OCI-M2 (cell line): ENCODE measurements around the gene SERPINE1.
"Not testable (repeated sequence)": the region's sequence is repeated elsewhere in the genome, so short reads cannot be mapped to it uniquely, and the experiment has no call there.

Source experiments
- DNase-seq: peaks from one replicate; lab custom pipeline; 2025; ENCODE audit not compliant: unreplicated experiment; lab: John Stamatoyannopoulos, UW

Gene SERPINE1

DNA sequence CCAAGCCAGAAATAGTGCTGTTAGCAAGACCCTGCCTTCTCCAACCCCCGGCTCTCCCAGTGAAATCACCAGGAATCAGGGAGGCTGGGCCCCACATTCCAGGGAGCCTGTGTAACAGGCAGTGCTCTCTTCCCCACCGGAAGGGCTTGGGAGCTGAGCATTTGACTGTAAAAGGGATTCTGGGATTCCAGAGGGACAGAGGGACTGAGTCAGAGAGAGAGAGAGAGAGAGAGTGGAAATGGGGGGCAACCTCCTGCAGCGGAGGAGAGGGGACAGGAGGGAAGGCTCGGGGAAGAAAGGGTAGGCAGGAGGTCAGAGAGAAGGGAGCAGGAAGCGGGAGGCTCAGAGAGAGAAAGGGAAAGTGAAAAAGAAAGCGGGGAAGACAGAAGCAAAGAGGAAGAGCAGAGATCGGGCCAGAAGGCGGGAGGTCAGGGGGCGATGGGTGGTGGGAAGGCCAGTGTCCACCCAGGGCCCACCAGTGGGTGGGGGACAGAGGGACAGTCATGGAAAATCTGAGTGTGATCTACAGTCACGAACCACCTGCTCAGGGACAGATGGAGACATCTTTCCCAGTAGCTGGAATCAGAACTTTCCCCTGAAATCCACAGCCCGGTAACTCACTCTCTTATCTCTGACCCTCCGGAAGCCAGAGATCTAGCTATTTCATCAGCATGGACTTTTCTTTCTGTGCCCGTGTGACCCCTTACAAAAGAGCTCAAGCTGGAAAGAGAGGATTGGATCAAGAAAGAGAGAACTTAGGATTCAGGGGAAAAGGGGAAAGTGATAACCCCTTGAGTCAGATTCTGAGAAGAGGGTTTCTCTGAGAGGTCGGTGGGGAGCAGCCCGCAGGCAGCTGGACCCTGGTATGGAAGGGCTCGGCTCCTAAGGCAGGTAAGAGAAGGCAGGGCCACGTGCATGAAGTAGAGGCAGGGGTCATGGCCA is 4.6 kb upstream of the SERPINE1 start:
- no peak for DNase-seq

DNA sequence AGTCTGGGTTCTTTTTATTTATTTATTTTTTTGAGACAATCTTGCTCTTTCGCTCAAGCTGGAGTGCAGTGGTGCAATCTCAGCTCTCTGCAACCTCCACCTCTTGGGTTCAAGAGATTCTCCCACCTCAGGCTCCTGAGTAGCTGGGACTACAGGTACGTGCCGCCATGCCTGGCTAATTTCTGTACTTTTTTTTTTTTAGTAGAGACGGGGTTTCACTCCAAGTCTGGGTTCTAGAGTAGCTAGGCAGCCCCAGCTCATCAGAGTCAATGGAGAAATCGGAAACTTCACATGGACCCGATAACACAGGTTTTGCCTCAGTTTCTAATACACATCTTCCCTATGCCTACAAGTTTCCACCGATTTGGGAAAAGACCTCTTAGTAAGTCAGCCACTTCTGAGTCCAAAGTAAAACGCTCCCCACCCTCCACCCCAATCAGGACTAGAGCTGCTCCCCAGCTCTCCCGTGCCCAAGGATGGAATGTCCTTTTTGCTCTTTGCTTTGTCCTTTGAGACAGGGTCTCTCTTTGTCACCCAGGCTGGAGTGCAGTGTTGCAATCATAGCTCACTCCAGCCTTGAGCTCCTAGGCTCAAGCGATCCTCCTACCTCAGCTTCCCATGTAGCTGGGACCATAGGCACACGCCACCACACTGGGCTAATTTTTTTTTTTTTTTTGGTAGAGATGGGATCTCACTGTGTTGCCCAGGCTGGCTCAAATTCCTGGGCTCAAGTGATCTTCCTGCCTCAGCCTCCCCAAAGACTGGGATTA is 3.8 kb upstream of the SERPINE1 start:
- no peak for DNase-seq

DNA sequence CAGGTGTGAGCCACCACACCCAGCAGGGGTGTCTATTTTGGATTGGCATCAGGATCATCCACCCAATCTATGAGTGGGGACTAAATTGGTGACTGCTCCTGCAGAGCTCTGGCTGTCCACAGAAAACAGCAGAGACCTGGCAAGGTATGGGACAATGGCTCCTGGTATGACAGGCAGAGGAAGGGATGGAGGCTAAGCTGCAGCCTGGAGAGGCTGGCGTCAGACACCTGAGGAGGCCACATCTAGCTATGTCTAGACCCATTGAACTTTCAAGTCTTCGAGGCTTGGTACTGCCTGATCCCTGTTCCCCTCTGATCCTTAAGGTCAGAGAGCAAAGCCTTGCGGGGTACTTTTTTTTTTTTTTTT is 3.2 kb upstream of the SERPINE1 start:
- DNase-seq, result no peak

DNA sequence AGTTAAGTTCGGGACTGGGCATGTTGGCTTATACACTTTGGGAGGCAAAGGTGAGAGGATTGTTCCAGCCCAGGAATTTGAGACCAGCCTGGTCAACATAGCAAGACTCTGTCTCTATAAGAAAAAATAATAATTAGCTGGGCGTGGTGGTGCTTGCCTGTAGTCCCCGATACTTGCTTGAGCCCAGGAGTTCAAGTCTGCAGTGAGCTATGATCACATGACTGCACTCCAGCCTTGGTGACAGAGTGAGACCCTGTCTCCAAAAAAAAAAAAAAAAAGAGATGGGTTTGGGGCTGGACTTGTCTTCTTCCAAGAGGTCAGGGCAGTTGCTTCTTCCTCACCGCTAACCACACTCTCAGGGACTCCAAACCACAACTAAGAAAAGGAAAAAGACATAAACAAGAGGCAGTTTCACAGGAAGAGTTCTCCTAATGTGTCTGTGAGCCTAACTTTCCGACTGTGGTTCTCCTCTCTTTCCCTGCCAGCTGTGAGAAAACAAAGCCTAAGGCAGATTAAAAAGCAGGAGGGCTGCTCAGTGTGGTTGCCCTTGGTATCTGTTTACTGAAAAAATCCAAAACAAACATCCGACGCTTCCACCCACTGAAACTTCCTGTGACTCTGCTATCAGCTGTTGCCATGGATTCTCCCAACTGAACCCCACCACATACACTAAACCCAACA is 2.4 kb upstream of the SERPINE1 start:
- DNase-seq, result no peak

DNA sequence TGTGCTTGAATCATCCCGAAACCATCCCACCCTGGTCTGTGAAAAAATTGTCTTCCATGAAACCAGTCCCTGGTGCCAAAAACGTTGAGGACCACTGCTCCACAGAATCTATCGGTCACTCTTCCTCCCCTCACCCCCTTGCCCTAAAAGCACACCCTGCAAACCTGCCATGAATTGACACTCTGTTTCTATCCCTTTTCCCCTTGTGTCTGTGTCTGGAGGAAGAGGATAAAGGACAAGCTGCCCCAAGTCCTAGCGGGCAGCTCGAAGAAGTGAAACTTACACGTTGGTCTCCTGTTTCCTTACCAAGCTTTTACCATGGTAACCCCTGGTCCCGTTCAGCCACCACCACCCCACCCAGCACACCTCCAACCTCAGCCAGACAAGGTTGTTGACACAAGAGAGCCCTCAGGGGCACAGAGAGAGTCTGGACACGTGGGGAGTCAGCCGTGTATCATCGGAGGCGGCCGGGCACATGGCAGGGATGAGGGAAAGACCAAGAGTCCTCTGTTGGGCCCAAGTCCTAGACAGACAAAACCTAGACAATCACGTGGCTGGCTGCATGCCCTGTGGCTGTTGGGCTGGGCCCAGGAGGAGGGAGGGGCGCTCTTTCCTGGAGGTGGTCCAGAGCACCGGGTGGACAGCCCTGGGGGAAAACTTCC is 784 bp upstream of the SERPINE1 start:
- no peak for DNase-seq

DNA sequence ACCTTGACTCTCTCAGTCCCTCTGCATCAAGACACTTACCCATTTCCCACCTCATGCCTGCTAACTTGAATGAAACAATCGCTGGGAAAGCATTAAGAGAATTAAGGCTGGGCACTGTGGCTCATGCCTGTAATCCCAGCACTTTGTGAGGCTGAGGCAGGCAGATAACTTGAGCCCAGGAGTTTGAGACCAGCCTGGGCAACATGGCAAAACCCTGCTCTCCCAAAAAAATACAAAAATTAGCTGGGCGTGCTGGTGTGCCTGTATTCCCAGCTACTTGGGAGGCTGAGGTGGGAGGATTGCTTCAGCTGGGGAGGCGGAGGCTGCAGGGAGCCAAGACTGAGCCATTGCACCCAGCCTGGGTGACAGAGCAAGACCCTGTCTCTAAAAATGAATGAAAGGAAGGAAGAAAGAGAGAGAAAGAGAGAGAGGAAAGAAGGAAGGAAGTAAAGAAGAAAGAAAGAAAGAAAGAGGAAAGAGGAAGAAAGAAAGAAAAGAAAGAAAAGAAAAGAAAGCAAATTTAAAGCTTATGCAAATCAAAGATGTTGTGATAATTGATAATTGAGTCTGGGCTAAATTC is 646 bp downstream of the SERPINE1 start:
- no peak for DNase-seq

DNA sequence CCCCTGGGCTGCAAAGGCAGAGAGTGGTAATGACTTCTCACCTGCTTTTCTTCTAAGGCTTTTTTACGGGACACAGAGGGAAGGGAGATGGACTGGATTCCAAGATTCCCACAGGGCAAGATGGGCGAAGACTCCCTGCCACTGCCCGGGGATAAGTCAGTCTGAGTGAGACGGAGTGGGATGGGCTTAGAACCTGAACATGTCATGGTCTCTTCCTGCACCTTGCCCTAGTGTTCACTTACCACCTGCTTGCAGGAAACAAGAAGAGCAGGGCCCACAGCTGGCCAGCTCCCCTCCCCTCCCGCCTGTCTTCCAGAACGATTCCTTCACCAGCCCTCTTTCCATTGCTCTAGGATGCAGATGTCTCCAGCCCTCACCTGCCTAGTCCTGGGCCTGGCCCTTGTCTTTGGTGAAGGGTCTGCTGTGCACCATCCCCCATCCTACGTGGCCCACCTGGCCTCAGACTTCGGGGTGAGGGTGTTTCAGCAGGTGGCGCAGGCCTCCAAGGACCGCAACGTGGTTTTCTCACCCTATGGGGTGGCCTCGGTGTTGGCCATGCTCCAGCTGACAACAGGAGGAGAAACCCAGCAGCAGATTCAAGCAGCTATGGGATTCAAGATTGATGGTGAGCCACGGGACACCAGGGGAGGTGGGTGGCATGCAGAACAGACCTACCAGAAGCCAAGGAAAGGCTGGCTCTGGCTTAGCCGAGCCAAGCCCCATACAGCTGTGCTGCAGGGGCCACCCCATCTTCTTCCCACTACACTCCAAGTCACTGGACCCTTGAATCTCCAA is 1.3 kb downstream of the SERPINE1 start:
- no peak for DNase-seq

DNA sequence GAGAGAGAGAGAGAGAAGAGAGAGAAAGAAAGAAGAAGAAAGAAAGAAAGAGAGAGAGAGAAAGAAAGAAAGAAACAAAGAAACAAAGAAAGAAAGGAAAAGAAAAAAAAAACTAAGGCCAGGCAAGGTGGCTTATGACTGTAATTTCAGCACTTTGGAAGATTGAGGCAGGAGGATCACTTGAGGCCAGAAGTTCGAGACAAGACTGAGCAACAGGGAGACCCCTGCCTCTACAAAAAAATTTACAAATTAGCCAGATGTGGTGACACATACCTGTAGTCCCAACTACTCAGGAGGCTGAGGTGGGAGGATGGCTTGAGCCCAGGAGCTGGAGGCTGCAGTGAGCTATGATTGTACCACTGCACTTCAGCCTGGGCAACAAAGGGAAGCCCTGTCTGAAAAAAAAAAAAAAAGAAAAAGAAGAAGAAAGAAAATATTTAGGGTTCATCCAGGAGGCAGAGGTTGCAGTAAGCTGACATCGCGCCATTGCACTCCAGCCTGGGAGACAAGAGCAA is 2.8 kb downstream of the SERPINE1 start:
- no peak for DNase-seq

DNA sequence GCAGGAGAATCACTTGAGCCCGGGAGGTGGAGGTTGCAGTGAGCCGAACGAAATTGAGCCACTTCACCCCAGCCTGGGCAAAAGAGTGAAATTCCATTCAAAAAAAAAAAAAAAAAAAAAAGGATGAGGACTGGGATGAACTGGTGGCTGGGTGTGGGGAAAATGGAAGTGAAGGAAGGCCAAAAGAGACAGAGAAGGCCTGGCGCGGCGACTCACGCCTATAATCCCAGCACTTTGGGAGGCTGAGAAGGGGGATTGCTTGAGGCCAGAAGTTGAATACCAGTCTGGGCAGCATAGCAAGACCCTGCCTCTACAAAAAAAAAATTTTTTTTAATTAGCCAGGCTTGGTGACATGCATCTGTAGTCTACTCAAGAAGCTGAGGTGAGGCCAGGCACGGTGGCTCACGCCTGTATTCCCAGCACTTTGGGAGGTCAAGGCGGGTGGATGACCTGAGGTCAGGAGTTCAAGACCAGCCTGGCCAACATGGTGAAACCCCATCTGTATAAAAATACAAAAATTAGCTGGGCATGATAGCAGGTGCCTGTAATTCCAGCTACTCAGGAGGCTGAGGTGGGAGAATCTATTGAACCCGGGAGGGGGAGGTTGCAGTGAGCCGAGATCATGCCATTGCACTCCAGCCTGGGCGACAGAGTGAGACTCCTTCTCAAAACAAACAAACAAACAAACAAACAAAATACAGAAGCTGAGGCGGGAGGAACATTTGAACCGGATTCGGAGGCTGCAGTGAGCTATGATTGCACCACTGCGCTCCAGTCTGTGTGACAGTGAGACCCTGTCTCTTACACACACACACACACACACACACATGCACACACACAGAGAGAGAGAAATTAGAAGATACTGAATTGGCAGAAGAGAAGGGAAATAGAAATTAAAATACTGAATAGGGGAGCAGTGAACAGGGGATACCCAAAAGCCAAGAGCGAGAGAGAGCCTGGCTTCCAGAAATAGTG is 6.0 kb downstream of the SERPINE1 start:
- not testable (repeated sequence) for DNase-seq

DNA sequence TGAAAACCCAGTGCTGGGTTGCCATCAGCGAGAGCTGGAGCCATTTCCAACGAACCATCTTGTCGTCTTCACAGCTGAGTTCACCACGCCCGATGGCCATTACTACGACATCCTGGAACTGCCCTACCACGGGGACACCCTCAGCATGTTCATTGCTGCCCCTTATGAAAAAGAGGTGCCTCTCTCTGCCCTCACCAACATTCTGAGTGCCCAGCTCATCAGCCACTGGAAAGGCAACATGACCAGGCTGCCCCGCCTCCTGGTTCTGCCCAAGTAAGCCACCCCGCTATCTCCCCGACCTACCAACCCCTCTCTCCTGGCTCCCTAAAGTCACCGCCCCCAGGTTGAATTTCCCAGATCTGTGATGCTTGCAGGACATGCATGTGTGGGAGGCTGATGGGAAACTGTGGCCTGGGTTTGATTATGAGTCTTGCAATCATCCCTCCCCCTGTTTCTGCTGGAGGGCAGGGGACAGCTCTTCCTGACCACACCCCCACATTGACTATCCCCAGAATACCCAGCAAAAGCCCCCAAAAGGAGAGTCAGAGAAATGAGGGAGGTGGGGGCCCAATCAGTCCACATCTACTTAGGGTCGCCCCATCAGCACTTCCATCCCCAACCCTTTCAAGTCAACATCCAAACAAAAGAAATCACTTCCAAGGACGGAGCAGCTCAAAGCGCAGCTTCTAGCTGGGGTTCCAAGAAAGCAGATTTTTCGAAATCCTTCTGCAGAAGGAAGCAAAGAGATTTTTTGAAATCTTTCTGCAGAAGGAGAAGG is 6.9 kb downstream of the SERPINE1 start:
- DNase-seq, result no peak

DNA sequence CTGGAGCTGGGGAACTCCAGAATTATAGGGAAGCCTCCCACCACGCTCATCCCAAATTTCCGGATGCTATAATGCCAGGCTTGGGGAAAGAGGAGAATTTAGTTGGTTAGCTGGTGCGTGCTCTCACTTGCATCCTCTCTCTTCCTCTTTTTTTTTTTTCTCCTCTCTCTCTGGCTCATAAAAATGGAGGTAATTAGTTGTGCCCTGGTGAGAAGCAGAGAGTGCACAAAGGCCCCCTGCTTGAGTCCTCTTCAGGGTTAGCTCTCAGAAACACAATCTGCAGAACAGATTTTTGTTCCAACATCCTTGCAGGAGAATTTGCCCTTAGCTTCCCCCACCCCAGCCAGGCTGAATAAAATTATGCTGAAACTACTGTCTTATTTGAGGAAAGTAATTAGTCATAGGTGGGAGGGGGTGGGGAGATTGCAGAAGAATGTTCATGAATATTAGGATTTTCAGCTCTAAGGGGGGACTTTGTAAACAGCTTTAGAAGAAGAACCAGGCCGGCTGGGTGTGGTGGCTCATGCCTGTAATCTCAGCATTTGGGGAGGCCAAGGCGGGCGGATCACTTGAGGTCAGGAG is 7.6 kb downstream of the SERPINE1 start:
- no peak for DNase-seq

DNA sequence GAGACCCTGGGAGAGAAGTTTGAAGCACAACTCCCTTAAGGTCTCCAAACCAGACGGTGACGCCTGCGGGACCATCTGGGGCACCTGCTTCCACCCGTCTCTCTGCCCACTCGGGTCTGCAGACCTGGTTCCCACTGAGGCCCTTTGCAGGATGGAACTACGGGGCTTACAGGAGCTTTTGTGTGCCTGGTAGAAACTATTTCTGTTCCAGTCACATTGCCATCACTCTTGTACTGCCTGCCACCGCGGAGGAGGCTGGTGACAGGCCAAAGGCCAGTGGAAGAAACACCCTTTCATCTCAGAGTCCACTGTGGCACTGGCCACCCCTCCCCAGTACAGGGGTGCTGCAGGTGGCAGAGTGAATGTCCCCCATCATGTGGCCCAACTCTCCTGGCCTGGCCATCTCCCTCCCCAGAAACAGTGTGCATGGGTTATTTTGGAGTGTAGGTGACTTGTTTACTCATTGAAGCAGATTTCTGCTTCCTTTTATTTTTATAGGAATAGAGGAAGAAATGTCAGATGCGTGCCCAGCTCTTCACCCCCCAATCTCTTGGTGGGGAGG is 10.8 kb downstream of the SERPINE1 start:
- no peak for DNase-seq

DNA sequence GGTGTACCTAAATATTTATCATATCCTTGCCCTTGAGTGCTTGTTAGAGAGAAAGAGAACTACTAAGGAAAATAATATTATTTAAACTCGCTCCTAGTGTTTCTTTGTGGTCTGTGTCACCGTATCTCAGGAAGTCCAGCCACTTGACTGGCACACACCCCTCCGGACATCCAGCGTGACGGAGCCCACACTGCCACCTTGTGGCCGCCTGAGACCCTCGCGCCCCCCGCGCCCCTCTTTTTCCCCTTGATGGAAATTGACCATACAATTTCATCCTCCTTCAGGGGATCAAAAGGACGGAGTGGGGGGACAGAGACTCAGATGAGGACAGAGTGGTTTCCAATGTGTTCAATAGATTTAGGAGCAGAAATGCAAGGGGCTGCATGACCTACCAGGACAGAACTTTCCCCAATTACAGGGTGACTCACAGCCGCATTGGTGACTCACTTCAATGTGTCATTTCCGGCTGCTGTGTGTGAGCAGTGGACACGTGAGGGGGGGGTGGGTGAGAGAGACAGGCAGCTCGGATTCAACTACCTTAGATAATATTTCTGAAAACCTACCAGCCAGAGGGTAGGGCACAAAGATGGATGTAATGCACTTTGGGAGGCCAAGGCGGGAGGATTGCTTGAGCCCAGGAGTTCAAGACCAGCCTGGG is 11.4 kb downstream of the SERPINE1 start:
- DNase-seq, result peak; percentile 60

DNA sequence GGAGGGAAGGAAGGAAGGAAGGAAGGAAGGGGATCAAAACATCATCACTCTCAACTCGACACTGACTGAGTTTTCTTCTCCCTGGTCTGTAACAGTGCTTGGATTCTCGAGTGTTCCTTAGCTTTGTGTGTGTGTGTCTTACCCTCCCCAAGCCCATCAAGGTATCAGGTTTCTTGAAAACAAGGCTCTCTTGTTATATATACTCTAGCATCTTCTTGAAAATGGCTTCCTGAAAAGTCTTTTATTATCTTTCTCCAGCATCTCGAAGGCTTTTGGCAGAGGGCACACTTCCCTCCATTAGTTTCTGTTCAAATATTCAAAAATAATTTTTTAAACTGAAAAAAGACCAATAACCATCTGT is 13.4 kb downstream of the SERPINE1 start:
- DNase-seq, result no peak

DNA sequence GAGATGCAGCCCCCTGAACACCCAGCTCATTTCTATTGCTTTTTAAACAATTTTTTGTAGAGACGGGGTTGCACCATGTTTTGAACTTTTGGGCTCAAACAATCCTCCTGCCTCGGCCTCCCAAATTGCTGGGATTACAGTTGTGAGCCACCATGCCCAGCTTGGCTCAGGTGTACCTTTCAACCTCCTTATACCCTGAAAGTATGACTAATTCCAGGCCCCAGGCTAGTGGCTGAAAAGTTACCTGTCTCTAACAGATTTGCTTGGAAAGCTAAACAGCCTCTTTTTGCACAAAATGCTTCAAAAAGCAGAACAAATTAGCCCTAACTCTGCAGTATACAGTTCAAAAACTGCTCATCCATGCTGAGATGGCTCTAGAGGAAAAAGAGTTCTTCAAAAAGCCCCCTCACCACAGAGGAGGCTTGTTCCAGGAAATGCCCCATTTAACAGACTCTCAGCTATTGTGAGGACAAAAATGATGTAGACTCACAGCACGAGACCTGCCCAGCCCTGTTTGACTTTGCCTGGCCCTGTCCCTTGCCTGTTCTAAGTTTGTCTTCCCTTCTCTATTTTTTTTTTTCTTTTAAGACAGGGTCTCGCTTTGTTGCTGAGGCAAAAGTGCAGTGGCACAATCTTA is 14.0 kb downstream of the SERPINE1 start:
- no peak for DNase-seq
